ENCODE measurements around the gene SRP14. TPM values are rescaled to one million over a fixed set of nuclear protein-coding genes. Genes with fewer than 3 reads are reported as not detected.
"Not testable (repeated sequence)": the region's sequence is repeated elsewhere in the genome, so short reads cannot be mapped to it uniquely, and the experiment has no call there.

Gene SRP14
- total RNA-seq, 2 experiments from 2014 or later: 120 to 126 TPM

DNA sequence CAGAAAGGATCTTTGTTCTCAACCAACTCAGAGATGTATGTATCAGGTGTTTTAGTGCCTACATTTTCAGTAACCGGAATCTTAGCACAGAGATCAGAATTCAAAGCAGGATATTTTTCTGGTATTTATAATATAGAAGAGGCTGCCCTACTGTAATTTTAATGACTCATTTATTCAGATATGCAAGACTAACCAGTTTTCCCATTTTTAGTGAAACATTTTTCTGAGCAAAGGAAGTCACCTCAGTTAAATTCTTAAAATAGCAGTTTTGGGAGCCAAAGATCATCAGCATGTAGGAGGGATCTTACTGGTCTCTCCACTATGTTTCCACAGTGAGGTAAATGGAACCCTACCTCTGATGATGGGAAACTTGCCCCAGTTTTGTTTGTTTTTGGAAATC lies 42.0 kb downstream of the SRP14 start:
- CTCF ChIA-PET: no interaction called here
- Mint-ChIP-seq H3K4me3 (no peak overlapping the region), H3K36me3 (ENCODE audit: low read depth) (peaks cover 70% of the 10 kb centered on the region), H3K27ac (no peak overlapping the region), H3K27me3 (no peaks in the 10 kb centered on the region), H3K9me3 (no peaks in the 10 kb centered on the region), H3K4me1 (ENCODE audit: low read depth) (no peaks in the 10 kb centered on the region)
- H3K36me3 ChIP-seq (ENCODE audit: insufficient read depth, low read length): peaks cover 20% of the 10 kb centered on the region
- intact Hi-C loops (cut with DNase I, micrococcal nuclease): no loop called here
- no peaks in the 10 kb centered on the region for H3K9me3 ChIP-seq (ENCODE audit: control insufficient read depth in 1 of 2, insufficient read depth in 1 of 2, low read length in 2 of 2)
- H3K4me1 ChIP-seq (ENCODE audit: insufficient read depth, low read length): no peaks in the 10 kb centered on the region
- TF ChIP-seq, protein P1, sequence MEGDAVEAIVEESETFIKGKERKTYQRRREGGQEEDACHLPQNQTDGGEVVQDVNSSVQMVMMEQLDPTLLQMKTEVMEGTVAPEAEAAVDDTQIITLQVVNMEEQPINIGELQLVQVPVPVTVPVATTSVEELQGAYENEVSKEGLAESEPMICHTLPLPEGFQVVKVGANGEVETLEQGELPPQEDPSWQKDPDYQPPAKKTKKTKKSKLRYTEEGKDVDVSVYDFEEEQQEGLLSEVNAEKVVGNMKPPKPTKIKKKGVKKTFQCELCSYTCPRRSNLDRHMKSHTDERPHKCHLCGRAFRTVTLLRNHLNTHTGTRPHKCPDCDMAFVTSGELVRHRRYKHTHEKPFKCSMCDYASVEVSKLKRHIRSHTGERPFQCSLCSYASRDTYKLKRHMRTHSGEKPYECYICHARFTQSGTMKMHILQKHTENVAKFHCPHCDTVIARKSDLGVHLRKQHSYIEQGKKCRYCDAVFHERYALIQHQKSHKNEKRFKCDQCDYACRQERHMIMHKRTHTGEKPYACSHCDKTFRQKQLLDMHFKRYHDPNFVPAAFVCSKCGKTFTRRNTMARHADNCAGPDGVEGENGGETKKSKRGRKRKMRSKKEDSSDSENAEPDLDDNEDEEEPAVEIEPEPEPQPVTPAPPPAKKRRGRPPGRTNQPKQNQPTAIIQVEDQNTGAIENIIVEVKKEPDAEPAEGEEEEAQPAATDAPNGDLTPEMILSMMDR (IDR thresholded peaks at IDR 0.05): no peak
- no peak overlapping the region for H3K27ac ChIP-seq (ENCODE audit: low read depth in 1 of 2, low read length in 2 of 2)
- H3K27me3 ChIP-seq (ENCODE audit: control insufficient read depth in 1 of 2, insufficient read depth in 2 of 2, low read length in 2 of 2): no peaks in the 10 kb centered on the region
- POLR2A ChIA-PET: interaction anchor here (0.6 kb wide), 1 partner anchor 30 kb away, joined by 3 read pairs; no protein-coding TSS in a partner anchor
- ATAC-seq (ENCODE audit: poor library complexity): no peak
- H3K4me3 ChIP-seq (ENCODE audit: low read length): no peak overlapping the region
- no peak for DNase-seq

DNA sequence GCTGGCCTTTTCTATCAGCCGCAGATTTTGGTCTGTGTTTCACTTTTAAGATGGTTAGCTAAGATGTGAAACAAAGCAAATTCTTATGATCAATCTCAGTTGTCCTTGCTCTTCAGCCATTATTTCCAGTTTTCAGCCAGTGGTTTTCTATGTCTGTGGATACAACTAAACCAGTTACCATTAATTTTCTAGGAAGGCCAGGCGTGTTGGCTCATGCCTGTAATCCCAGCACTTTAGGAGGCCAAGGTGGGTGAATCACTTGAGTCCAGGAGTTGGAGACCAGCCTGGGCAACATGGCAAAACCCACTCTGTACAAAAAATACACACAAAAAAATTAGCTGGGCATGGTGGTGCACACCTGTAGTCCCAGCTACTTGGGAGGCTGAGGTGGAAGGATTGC lies 42.8 kb downstream of the SRP14 start:
- H3K4me3 Mint-ChIP-seq; H3K27me3 Mint-ChIP-seq; POLR2A ChIA-PET; CTCF ChIA-PET; H3K4me1 Mint-ChIP-seq (ENCODE audit: low read depth); H3K4me3 ChIP-seq (ENCODE audit: low read length); DNase-seq; H3K27ac Mint-ChIP-seq; H3K27ac ChIP-seq (ENCODE audit: low read depth in 1 of 2, low read length in 2 of 2); H3K27me3 ChIP-seq (ENCODE audit: control insufficient read depth in 1 of 2, insufficient read depth in 2 of 2, low read length in 2 of 2); H3K9me3 ChIP-seq (ENCODE audit: control insufficient read depth in 1 of 2, insufficient read depth in 1 of 2, low read length in 2 of 2); intact Hi-C loops (cut with DNase I, micrococcal nuclease); H3K9me3 Mint-ChIP-seq; H3K4me1 ChIP-seq (ENCODE audit: insufficient read depth, low read length); ATAC-seq (ENCODE audit: poor library complexity): not testable (repeated sequence)
- H3K36me3 Mint-ChIP-seq (ENCODE audit: low read depth): peaks cover 74% of the 10 kb centered on the region
- peaks cover 22% of the 10 kb centered on the region for H3K36me3 ChIP-seq (ENCODE audit: insufficient read depth, low read length)

DNA sequence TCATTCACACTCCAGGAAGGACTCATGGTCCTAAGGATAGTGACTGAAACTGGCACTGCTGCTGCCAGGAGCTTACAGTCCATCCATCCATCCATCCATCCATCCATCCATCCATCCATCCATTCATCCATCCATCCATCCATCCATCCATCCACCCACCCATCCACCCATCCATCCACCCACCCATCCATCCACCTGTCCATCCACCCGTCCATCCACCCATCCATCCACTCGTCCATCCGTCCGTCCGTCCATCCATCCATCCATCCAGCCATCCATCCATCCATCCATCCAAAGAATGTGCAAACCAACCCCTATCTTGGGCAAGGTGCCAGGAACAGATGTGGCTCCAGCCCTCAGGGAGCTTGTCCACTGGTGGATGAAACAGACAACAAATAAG lies 46.0 kb downstream of the SRP14 start:
- H3K27ac Mint-ChIP-seq; H3K4me3 Mint-ChIP-seq; POLR2A ChIA-PET; H3K4me3 ChIP-seq (ENCODE audit: low read length); H3K27me3 ChIP-seq (ENCODE audit: control insufficient read depth in 1 of 2, insufficient read depth in 2 of 2, low read length in 2 of 2); H3K4me1 ChIP-seq (ENCODE audit: insufficient read depth, low read length); H3K27me3 Mint-ChIP-seq; intact Hi-C loops (cut with DNase I, micrococcal nuclease); H3K27ac ChIP-seq (ENCODE audit: low read depth in 1 of 2, low read length in 2 of 2); H3K9me3 ChIP-seq (ENCODE audit: control insufficient read depth in 1 of 2, insufficient read depth in 1 of 2, low read length in 2 of 2); DNase-seq; CTCF ChIA-PET; ATAC-seq (ENCODE audit: poor library complexity); H3K9me3 Mint-ChIP-seq; H3K4me1 Mint-ChIP-seq (ENCODE audit: low read depth): not testable (repeated sequence)
- H3K36me3 Mint-ChIP-seq (ENCODE audit: low read depth): peaks cover 84% of the 10 kb centered on the region
- peaks cover 30% of the 10 kb centered on the region for H3K36me3 ChIP-seq (ENCODE audit: insufficient read depth, low read length)

DNA sequence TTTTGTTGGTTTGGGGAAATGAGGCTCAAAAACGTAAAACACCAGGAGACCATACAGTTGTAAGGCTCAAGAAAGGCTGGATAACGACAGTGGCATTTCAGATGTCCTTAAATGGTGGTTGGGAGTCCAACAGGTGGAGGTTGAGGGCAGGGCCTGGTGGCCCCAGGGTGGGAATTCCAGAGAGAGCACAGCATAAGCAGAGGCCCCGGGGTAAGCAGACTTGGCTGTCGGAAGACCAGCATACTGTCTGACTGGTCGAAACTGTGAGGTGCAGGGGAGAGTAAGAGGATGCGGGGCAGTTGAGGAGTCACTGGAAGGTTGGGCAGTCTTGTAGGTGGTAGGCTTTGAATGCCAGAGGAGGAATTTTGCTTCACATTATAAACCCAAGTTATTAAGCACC lies 48.3 kb downstream of the SRP14 start:
- ATAC-seq (ENCODE audit: poor library complexity) (no peak), DNase-seq (no peak)
- Mint-ChIP-seq H3K27me3 (no peaks in the 10 kb centered on the region), H3K4me3 (no peak overlapping the region), H3K9me3 (no peaks in the 10 kb centered on the region), H3K36me3 (ENCODE audit: low read depth) (peaks cover 82% of the 10 kb centered on the region), H3K4me1 (ENCODE audit: low read depth) (no peaks in the 10 kb centered on the region), H3K27ac (no peak overlapping the region)
- Histone ChIP-seq H3K27ac (ENCODE audit: low read depth in 1 of 2, low read length in 2 of 2) (no peak overlapping the region), H3K9me3 (ENCODE audit: control insufficient read depth in 1 of 2, insufficient read depth in 1 of 2, low read length in 2 of 2) (no peaks in the 10 kb centered on the region), H3K27me3 (ENCODE audit: control insufficient read depth in 1 of 2, insufficient read depth in 2 of 2, low read length in 2 of 2) (no peaks in the 10 kb centered on the region), H3K4me3 (ENCODE audit: low read length) (no peak overlapping the region), H3K36me3 (ENCODE audit: insufficient read depth, low read length) (peaks cover 37% of the 10 kb centered on the region), H3K4me1 (ENCODE audit: insufficient read depth, low read length) (no peaks in the 10 kb centered on the region)
- intact Hi-C loops (cut with DNase I, micrococcal nuclease): no loop called here
- POLR2A ChIA-PET: no interaction called here
- CTCF ChIA-PET: no interaction called here
- TF ChIP-seq, protein P1 (IDR thresholded peaks at IDR 0.05): no peak

Data from CD4-positive, alpha-beta T cell (primary cell).